IMR-90 (cell line): ENCODE data around the gene VPS39. TPM values are rescaled to one million over a fixed set of nuclear protein-coding genes. Genes with fewer than 3 reads are reported as not detected.

Experiments used
- ATAC-seq: fragments of 200-7000 bp; cut with Tn5 transposase; 2 replicates; pipeline ENCODE4 v1.9.1; 2020; ENCODE audit warnings: low read depth, mild to moderate bottlenecking, moderate library complexity
- BruUV-seq: library from RNA; stranded (reverse); fragments of 400-500 nt; replicated peaks from 2 replicates; lab custom pipeline; 2021; lab: Mats Ljungman, UMichigan
- CTCF ChIA-PET: fragments of 300-600 bp; formaldehyde crosslinking; extraction: SDS; loops from one replicate; lab custom pipeline; 2021; ENCODE audit warnings: antibody characterized with exemption; lab: Yijun Ruan, JAX
- POLR2A ChIA-PET: fragments of 300-600 bp; sonication (Branson Sonifier 250); formaldehyde crosslinking; loops from one replicate; lab custom pipeline; 2022; ENCODE audit warnings: antibody characterized with exemption; ENCODE audit not compliant: unreplicated experiment; lab: Charles Lee
- DNase-seq: peaks from one replicate; pipeline ENCODE4 v3.0.0; 2013
- H2AFZ ChIP-seq: replicated peaks from 2 replicates; pipeline ENCODE3; 2013; ENCODE audit warnings: low read length, mild to moderate bottlenecking; ENCODE audit not compliant: poor library complexity
- H2AK5ac ChIP-seq: 2 replicates; pipeline ENCODE4 v1.6.1; 2013; ENCODE audit warnings: low read depth, low read length, inconsistent platforms
- H2AK9ac ChIP-seq: replicated peaks from 2 replicates; pipeline ENCODE3; 2013; ENCODE audit warnings: mild to moderate bottlenecking, low read depth, low read length, moderate library complexity; ENCODE audit not compliant: poor library complexity
- H2BK120ac ChIP-seq: 2 replicates; pipeline ENCODE4 v1.6.1; 2013; ENCODE audit warnings: low read depth, low read length, inconsistent platforms
- H2BK15ac ChIP-seq: 3 replicates; pipeline ENCODE4 v1.6.1; 2013; ENCODE audit warnings: low read depth, low read length, inconsistent platforms
- H2BK20ac ChIP-seq: 2 replicates; pipeline ENCODE4 v1.6.1; 2013; ENCODE audit warnings: low read depth, mild to moderate bottlenecking, inconsistent platforms, low read length, moderate library complexity
- H2BK5ac ChIP-seq: 2 replicates; pipeline ENCODE4 v1.6.1; 2013; ENCODE audit warnings: mild to moderate bottlenecking, low read depth, low read length, inconsistent platforms; ENCODE audit not compliant: poor library complexity, severe bottlenecking
- H3K14ac ChIP-seq: replicated peaks from 2 replicates; pipeline ENCODE4 v1.6.1; 2013; ENCODE audit warnings: low read depth, low read length, inconsistent platforms
- H3K18ac ChIP-seq: 2 replicates; pipeline ENCODE4 v1.6.1; 2013; ENCODE audit warnings: low read depth, low read length, control low read depth
- H3K23ac ChIP-seq: 2 replicates; pipeline ENCODE4 v1.6.1; 2013; ENCODE audit warnings: low read depth, low read length, inconsistent platforms
- H3K27ac ChIP-seq: 2 replicates; pipeline ENCODE4 v1.5.1; 2013; ENCODE audit warnings: mild to moderate bottlenecking, control low read depth, low read length; ENCODE audit not compliant: insufficient read depth
- H3K27me3 ChIP-seq: 2 replicates; pipeline ENCODE4 v1.6.1; 2013; ENCODE audit warnings: low read length; ENCODE audit not compliant: control insufficient read depth, insufficient read depth
- H3K36me3 ChIP-seq: 2 replicates; pipeline ENCODE4 v1.6.1; 2013; ENCODE audit warnings: low read length, mixed read lengths; ENCODE audit not compliant: control insufficient read depth, insufficient read depth
- H3K4ac ChIP-seq: 2 replicates; pipeline ENCODE4 v1.6.1; 2013; ENCODE audit warnings: low read depth, low read length, inconsistent platforms
- H3K4me1 ChIP-seq: 2 replicates; pipeline ENCODE4 v1.6.1; 2013; ENCODE audit warnings: low read length, mixed read lengths; ENCODE audit not compliant: control insufficient read depth, insufficient read depth
- H3K4me2 ChIP-seq: 2 replicates; pipeline ENCODE4 v1.6.1; 2013; ENCODE audit warnings: low read depth, mild to moderate bottlenecking, control low read depth, low read length, moderate library complexity
- H3K4me3 ChIP-seq: 2 replicates; pipeline ENCODE4 v1.5.1; 2013; ENCODE audit warnings: low read depth, mild to moderate bottlenecking, control low read depth, low read length, moderate library complexity; ENCODE audit not compliant: insufficient read depth
- H3K56ac ChIP-seq: 2 replicates; pipeline ENCODE4 v1.6.1; 2013; ENCODE audit warnings: low read length, inconsistent platforms; ENCODE audit not compliant: insufficient read depth; ENCODE audit errors: extremely low read depth
- H3K79me1 ChIP-seq, 2 experiments: 2 replicates each; pipeline ENCODE4 v1.6.1; 2013; ENCODE audit warnings: low read length in 2 of 2, inconsistent platforms in 1 of 2, low read depth in 1 of 2
- H3K9ac ChIP-seq: 2 replicates; pipeline ENCODE4 v1.6.1; 2013; ENCODE audit warnings: low read depth, low read length, control low read depth
- H3K9me1 ChIP-seq: 2 replicates; pipeline ENCODE4 v1.6.1; 2013; ENCODE audit warnings: low read length, inconsistent platforms; ENCODE audit not compliant: insufficient read depth
- H3K9me3 ChIP-seq: 2 replicates; pipeline ENCODE4 v1.6.1; 2013; ENCODE audit warnings: low read length; ENCODE audit not compliant: control insufficient read depth, insufficient read depth
- H4K20me1 ChIP-seq: 2 replicates; pipeline ENCODE4 v1.6.1; 2013; ENCODE audit warnings: low read length, inconsistent platforms; ENCODE audit not compliant: insufficient read depth
- H4K5ac ChIP-seq: 2 replicates; pipeline ENCODE4 v1.6.1; 2013; ENCODE audit warnings: mild to moderate bottlenecking, low read depth, low read length, control low read depth
- H4K8ac ChIP-seq, 2 experiments: 2 replicates each; pipeline ENCODE4 v1.6.1; 2013; ENCODE audit warnings: low read depth in 2 of 2, low read length in 2 of 2, control low read depth in 1 of 2, inconsistent platforms in 1 of 2
- H4K91ac ChIP-seq: 2 replicates; pipeline ENCODE4 v1.6.1; 2013; ENCODE audit warnings: low read depth, low read length, inconsistent platforms; ENCODE audit not compliant: insufficient read depth
- BHLHE40 ChIP-seq: fragments of 150-350 bp; IDR thresholded peaks from 2 replicates; pipeline ENCODE4 v1.6.1; 2016; ENCODE audit warnings: mild to moderate bottlenecking, low read depth, low read length
- CEBPB ChIP-seq: IDR thresholded peaks from 2 replicates; pipeline ENCODE4 v1.6.1; 2012; ENCODE audit warnings: low read depth, low read length, improper control_type of control experiment
- CHD1 ChIP-seq: IDR thresholded peaks from 2 replicates; pipeline ENCODE4 v1.6.1; 2012; ENCODE audit warnings: low read depth, low read length, improper control_type of control experiment
- FOS ChIP-seq: fragments of 150-350 bp; IDR thresholded peaks from 2 replicates; pipeline ENCODE4 v1.6.1; 2016; ENCODE audit warnings: low read depth, low read length
- MAFK ChIP-seq: IDR thresholded peaks from 2 replicates; pipeline ENCODE4 v1.6.1; 2012; ENCODE audit warnings: low read depth, low read length, improper control_type of control experiment
- MAZ ChIP-seq: IDR thresholded peaks from 2 replicates; pipeline ENCODE4 v1.6.1; 2012; ENCODE audit warnings: low read depth, mild to moderate bottlenecking, low read length, improper control_type of control experiment, moderate library complexity, borderline replicate concordance
- MXI1 ChIP-seq: IDR thresholded peaks from 2 replicates; pipeline ENCODE4 v1.6.1; 2012; ENCODE audit warnings: low read depth, mild to moderate bottlenecking, low read length, moderate library complexity, borderline replicate concordance
- NFE2L2 ChIP-seq: fragments of 150-350 bp; IDR thresholded peaks from 2 replicates; pipeline ENCODE4 v1.6.1; 2016; ENCODE audit warnings: low read depth, mild to moderate bottlenecking, low read length
- POLR2A ChIP-seq: IDR thresholded peaks from 2 replicates; pipeline ENCODE4 v1.6.1; 2012; ENCODE audit warnings: mild to moderate bottlenecking, low read depth, low read length
- RCOR1 ChIP-seq: IDR thresholded peaks from 2 replicates; pipeline ENCODE4 v1.6.1; 2012; ENCODE audit warnings: mild to moderate bottlenecking, low read length, improper control_type of control experiment; ENCODE audit not compliant: insufficient replicate concordance
- RFX5 ChIP-seq: IDR thresholded peaks from 2 replicates; pipeline ENCODE4 v1.8.0; 2012; ENCODE audit warnings: low read depth, mild to moderate bottlenecking, low read length, moderate library complexity
- SMC3 ChIP-seq: fragments of 150-350 bp; IDR thresholded peaks from 2 replicates; pipeline ENCODE4 v1.6.1; 2016; ENCODE audit warnings: low read depth, mild to moderate bottlenecking, antibody characterized with exemption, low read length, moderate library complexity
- WGBS, 2 experiments: methylation state at CpG; one replicate each; pipeline versions ENCODE4 v1.1.5 to v1.1.7; 2013; ENCODE audit warnings: missing lambda C conversion rate in 2 of 2; ENCODE audit not compliant: insufficient read length in 1 of 2; ENCODE audit errors: extremely low coverage in 2 of 2; 5-methylcytosine and 5-hydroxymethylcytosine counted together
- dilution Hi-C: fragments of 300-500 bp; cut with HindIII; formaldehyde crosslinking; loops from one replicate; pipeline ENCODE4 v1.14.3; 2018; ENCODE audit warnings: low sequenced_read_pairs; ENCODE audit not compliant: unreplicated experiment
- in situ Hi-C: fragments of 300-500 bp; cut with MboI; formaldehyde crosslinking; loops from 3 replicates; pipeline ENCODE4 v1.14.3; 2019; ENCODE audit warnings: low sequenced_read_pairs, inconsistent platforms, mixed read lengths
- intact Hi-C: fragments of 100-400 bp; cut with micrococcal nuclease; formaldehyde crosslinking; loops from 2 replicates; pipeline ENCODE4 v1.10.0; 2022
- polyA plus RNA-seq, 3 experiments: library from polyadenylated mRNA; depleted of rRNA; stranded (reverse); fragments of >200 nt; gene quantifications; 2 replicates each; pipeline ENCODE4 v1.2.3, GENCODE V29; 2012; ENCODE audit warnings: low replicate concordance in 1 of 3
- total RNA-seq: library from RNA; depleted of rRNA; stranded (reverse); fragments of >200 nt; gene quantifications from 2 replicates; pipeline ENCODE4 v1.2.3, GENCODE V29; 2012
- TF ChIP-seq, protein P1 (sequence below): fragments of 150-350 bp; IDR thresholded peaks from 2 replicates; pipeline ENCODE4 v1.6.1; 2016; ENCODE audit warnings: low read depth, mild to moderate bottlenecking, low read length, moderate library complexity, borderline replicate concordance
- TF ChIP-seq, protein P2 (sequence below): conservative IDR thresholded peaks from 2 replicates; pipeline ENCODE4 v1.5.1; 2012; ENCODE audit warnings: mild to moderate bottlenecking, low read depth, low read length, improper control_type of control experiment
- TF ChIP-seq, protein P3 (sequence below): fragments of 150-350 bp; IDR thresholded peaks from 2 replicates; pipeline ENCODE4 v1.6.1; 2017; ENCODE audit warnings: mild to moderate bottlenecking, antibody characterized with exemption, low read length, low read depth

VPS39 gene
- total and polyA plus RNA-seq, 2 of the 4 experiments (the other 2 are of a cell fraction), result 49.7 to 52.2 TPM

DNA sequence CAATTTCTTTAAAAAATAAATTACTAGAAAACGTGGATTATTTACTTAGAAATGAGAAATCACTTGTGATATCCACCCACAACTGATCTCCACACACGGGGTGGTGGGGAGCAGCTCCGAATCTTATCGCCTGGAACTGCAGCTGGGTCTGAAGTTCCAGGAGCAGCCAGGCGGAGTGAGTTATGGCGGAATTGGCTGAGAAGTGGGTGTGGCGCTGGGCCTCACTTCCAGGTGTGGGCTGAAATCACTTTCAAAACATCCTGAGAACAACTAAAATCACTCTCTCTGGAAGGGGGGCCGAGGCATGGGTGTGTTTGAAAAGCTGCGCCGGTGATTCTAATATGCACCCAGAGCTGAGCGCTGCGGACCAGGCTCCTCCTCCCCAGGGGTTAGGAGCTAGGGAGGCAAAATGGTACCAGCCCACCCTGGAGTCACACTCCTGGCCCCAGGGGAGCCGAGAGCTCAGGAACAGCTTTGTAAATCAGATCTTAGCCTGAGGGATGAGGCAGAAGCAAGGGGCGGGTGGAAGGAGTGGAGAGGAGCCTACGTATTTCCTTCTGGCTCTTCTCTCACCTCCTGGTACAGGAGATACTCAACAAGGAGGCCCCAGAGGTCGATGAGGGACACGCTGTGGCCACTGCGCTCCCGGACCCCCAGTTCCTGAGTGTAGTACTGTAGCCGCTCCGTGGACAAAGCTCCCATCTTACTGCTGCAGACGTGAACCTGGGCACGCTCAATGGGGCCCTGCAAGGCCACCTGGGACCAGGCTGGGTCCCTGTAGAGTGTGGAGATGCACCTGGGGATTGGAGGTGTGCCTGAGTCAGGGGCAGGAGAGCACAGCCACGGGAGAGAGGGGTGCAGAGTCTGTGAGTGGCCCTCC lies 61.3 kb downstream of the VPS39 start:
- H2BK20ac ChIP-seq, result no peak overlapping the region
- no peak overlapping the region for H2BK15ac ChIP-seq
- no peak overlapping the region for H3K4me3 ChIP-seq
- intact Hi-C loops, result no loop called here
- H4K8ac ChIP-seq, result no peak overlapping the region
- dilution Hi-C loops, result no loop called here
- no peak overlapping the region for H3K18ac ChIP-seq
- WGBS, 2 experiments, result 100% methylated on average over 2 of the region's 24 CpGs; no CpG with 5 or more reads in 1 of the 2 experiments
- H3K27me3 ChIP-seq, result peaks cover 41% of the 10 kb centered on the region
- no peak overlapping the region for H2BK120ac ChIP-seq
- no peak overlapping the region for H3K14ac ChIP-seq
- no peak overlapping the region for H3K4me2 ChIP-seq
- H3K23ac ChIP-seq, result no peak overlapping the region
- DNase-seq (no peak), ATAC-seq (no peak)
- no peak overlapping the region for H3K9ac ChIP-seq
- H3K9me1 ChIP-seq, result no peaks in the 10 kb centered on the region
- ChIA-PET POLR2A (no interaction called here), CTCF (no interaction called here)
- no peaks in the 10 kb centered on the region for H3K36me3 ChIP-seq
- H3K9me3 ChIP-seq, result no peaks in the 10 kb centered on the region
- no peak overlapping the region for H3K56ac ChIP-seq
- BruUV-seq, result no TSS peak
- H3K79me1 ChIP-seq, result no peaks in the 10 kb centered on the region
- H3K4me1 ChIP-seq, result no peaks in the 10 kb centered on the region
- H4K20me1 ChIP-seq, result no peaks in the 10 kb centered on the region; the same call in 1 of the 2 replicates
- H2BK5ac ChIP-seq, result no peak overlapping the region
- no peak overlapping the region for H2AK9ac ChIP-seq
- no peak overlapping the region for H4K5ac ChIP-seq
- H3K4ac ChIP-seq, result no peak overlapping the region
- H2AK5ac ChIP-seq, result no peak overlapping the region
- in situ Hi-C loops, result no loop called here
- H3K27ac ChIP-seq, result no peak overlapping the region
- no peak overlapping the region for H4K91ac ChIP-seq
- H2AFZ ChIP-seq, result no peak overlapping the region
- TF ChIP-seq RCOR1 (no peak), MAFK (no peak), MAZ (no peak), MXI1 (no peak), CEBPB (no peak), BHLHE40 (no peak), POLR2A (no peak), CHD1 (no peak), NFE2L2 (no peak), RFX5 (no peak), FOS (no peak), SMC3 (no peak)
- TF ChIP-seq, protein P1, sequence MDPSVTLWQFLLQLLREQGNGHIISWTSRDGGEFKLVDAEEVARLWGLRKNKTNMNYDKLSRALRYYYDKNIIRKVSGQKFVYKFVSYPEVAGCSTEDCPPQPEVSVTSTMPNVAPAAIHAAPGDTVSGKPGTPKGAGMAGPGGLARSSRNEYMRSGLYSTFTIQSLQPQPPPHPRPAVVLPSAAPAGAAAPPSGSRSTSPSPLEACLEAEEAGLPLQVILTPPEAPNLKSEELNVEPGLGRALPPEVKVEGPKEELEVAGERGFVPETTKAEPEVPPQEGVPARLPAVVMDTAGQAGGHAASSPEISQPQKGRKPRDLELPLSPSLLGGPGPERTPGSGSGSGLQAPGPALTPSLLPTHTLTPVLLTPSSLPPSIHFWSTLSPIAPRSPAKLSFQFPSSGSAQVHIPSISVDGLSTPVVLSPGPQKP, result no peak
- TF ChIP-seq, protein P2, sequence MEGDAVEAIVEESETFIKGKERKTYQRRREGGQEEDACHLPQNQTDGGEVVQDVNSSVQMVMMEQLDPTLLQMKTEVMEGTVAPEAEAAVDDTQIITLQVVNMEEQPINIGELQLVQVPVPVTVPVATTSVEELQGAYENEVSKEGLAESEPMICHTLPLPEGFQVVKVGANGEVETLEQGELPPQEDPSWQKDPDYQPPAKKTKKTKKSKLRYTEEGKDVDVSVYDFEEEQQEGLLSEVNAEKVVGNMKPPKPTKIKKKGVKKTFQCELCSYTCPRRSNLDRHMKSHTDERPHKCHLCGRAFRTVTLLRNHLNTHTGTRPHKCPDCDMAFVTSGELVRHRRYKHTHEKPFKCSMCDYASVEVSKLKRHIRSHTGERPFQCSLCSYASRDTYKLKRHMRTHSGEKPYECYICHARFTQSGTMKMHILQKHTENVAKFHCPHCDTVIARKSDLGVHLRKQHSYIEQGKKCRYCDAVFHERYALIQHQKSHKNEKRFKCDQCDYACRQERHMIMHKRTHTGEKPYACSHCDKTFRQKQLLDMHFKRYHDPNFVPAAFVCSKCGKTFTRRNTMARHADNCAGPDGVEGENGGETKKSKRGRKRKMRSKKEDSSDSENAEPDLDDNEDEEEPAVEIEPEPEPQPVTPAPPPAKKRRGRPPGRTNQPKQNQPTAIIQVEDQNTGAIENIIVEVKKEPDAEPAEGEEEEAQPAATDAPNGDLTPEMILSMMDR, result no peak
- TF ChIP-seq, protein P3, sequence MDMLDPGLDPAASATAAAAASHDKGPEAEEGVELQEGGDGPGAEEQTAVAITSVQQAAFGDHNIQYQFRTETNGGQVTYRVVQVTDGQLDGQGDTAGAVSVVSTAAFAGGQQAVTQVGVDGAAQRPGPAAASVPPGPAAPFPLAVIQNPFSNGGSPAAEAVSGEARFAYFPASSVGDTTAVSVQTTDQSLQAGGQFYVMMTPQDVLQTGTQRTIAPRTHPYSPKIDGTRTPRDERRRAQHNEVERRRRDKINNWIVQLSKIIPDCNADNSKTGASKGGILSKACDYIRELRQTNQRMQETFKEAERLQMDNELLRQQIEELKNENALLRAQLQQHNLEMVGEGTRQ, result no peak
